OCI-LY7 (cell line): ENCODE results near the gene NPY. TPM values are rescaled to one million over a fixed set of nuclear protein-coding genes. Genes with fewer than 3 reads are reported as not detected.
"Not testable (repeated sequence)": the region's sequence is repeated elsewhere in the genome, so short reads cannot be mapped to it uniquely, and the experiment has no call there.

Experiments
- BruUV-seq: library from RNA; stranded (reverse); fragments of 400-500 nt; replicated peaks from 2 replicates; lab custom pipeline; 2021; lab: Mats Ljungman, UMichigan
- CTCF ChIA-PET: fragments of 300-600 bp; sonication (Branson Sonifier 250); formaldehyde crosslinking; loops from one replicate; lab custom pipeline; 2022; ENCODE audit warnings: antibody characterized with exemption; ENCODE audit not compliant: unreplicated experiment; lab: Charles Lee
- POLR2A ChIA-PET: fragments of 300-600 bp; sonication (Branson Sonifier 250); formaldehyde crosslinking; loops from one replicate; lab custom pipeline; 2022; ENCODE audit warnings: antibody characterized with exemption; lab: Charles Lee
- DNase-seq: peaks from one replicate; pipeline ENCODE4 v3.0.0-alpha.2; 2015; ENCODE audit warnings: low spot score
- H2AFZ ChIP-seq: fragments of 200-600 bp; sonication (generic), shearing (Covaris generic); 2 replicates; pipeline ENCODE4 v1.6.1; 2014; ENCODE audit warnings: mild to moderate bottlenecking, antibody characterized with exemption, low read length, moderate library complexity
- H3K27ac ChIP-seq: fragments of 200-600 bp; sonication (generic); 2 replicates; pipeline ENCODE4 v1.5.1; 2014; ENCODE audit warnings: mixed run types, low read depth, mild to moderate bottlenecking, moderate library complexity, low read length, inconsistent platforms; ENCODE audit not compliant: poor library complexity, severe bottlenecking
- H3K36me3 ChIP-seq: fragments of 200-600 bp; sonication (generic); 2 replicates; pipeline ENCODE4 v1.6.1; 2014; ENCODE audit warnings: mild to moderate bottlenecking, antibody characterized with exemption, low read length, moderate library complexity, mixed read lengths; ENCODE audit not compliant: insufficient read depth
- H3K4me1 ChIP-seq: fragments of 200-600 bp; sonication (generic); 2 replicates; pipeline ENCODE4 v1.5.1; 2014; ENCODE audit warnings: mild to moderate bottlenecking, low read length; ENCODE audit not compliant: insufficient read depth, poor library complexity, severe bottlenecking
- H3K4me2 ChIP-seq: fragments of 200-600 bp; sonication (generic); 2 replicates; pipeline ENCODE4 v1.6.1; 2014; ENCODE audit warnings: mild to moderate bottlenecking, low read length
- H3K4me3 ChIP-seq: fragments of 200-600 bp; sonication (generic); 2 replicates; pipeline ENCODE4 v1.5.1; 2014; ENCODE audit warnings: mild to moderate bottlenecking, low read depth, low read length; ENCODE audit not compliant: poor library complexity, severe bottlenecking
- H3K79me2 ChIP-seq: fragments of 200-600 bp; sonication (generic); 2 replicates; pipeline ENCODE4 v1.6.1; 2016; ENCODE audit warnings: low read depth, mild to moderate bottlenecking, low read length, moderate library complexity, mixed read lengths; ENCODE audit not compliant: insufficient read depth
- H3K9me2 ChIP-seq: fragments of 200-600 bp; sonication (generic); 2 replicates; pipeline ENCODE4 v1.6.1; 2016; ENCODE audit warnings: mild to moderate bottlenecking, low read length, mixed read lengths; ENCODE audit not compliant: insufficient read depth
- H3K9me3 ChIP-seq: fragments of 200-600 bp; sonication (generic); 2 replicates; pipeline ENCODE4 v1.6.1; 2014; ENCODE audit warnings: mild to moderate bottlenecking, mixed run types, low read length, mixed read lengths
- H4K20me1 ChIP-seq: fragments of 200-600 bp; sonication (generic); 2 replicates; pipeline ENCODE4 v1.6.1; 2014; ENCODE audit warnings: mild to moderate bottlenecking, antibody characterized with exemption, low read length, moderate library complexity, mixed read lengths; ENCODE audit not compliant: insufficient read depth
- EZH2phosphoT487 ChIP-seq: fragments of 200-600 bp; sonication (generic); IDR thresholded peaks from 2 replicates; pipeline ENCODE4 v1.6.1; 2018; ENCODE audit warnings: low read depth, borderline replicate concordance, mild to moderate bottlenecking, mixed run types, antibody characterized with exemption, low read length, moderate library complexity, mixed read lengths
- intact Hi-C: fragments of 100-400 bp; cut with micrococcal nuclease; formaldehyde crosslinking; loops from one replicate; pipeline ENCODE4 v1.10.0; 2022; ENCODE audit not compliant: unreplicated experiment
- total RNA-seq, 2 experiments: library from RNA; depleted of rRNA in 1 of 2; stranded (reverse); fragments of >200 nt in 1 of 2; shearing (Covaris generic) in 1 of 2; gene quantifications; 2 replicates each; pipeline ENCODE4 v1.2.3, GENCODE V29; 2014 to 2022
- TF ChIP-seq, protein P1 (sequence below): fragments of 200-600 bp; sonication (generic); conservative IDR thresholded peaks from 2 replicates; pipeline ENCODE4 v1.5.1; 2014; ENCODE audit warnings: mild to moderate bottlenecking, antibody characterized with exemption, low read length, moderate library complexity, mixed read lengths

NPY gene
- total RNA-seq, 2 experiments from 2014 or later: not detected

DNA sequence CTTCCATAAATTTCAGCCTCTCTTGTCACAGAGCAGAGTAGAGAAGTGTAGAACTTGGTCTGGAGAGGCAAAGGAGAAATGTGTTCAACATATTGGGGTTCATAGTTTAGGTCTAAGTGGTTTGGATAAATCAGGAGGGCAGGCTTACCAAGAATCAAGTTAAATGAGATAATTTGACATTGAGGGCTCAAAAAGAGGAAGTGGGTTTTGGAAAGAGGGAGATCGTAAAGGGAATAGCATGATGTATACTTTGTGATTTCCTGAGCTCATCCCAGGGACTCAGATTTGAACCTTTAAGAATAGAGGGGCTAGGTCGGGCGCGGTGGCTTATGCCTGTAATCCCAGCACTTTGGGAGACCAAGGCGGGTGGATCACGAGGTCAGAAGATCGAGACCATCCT, 34.7 kb upstream of the NPY start:
- intact Hi-C loops: no loop called here
- Histone ChIP-seq H3K79me2 (no peaks in the 10 kb centered on the region), H3K9me3 (no peaks in the 10 kb centered on the region), H2AFZ (no peak overlapping the region), H3K36me3 (no peaks in the 10 kb centered on the region), H3K4me3 (no peak overlapping the region), H4K20me1 (no peaks in the 10 kb centered on the region), H3K4me2 (no peak overlapping the region), H3K27ac (no peak overlapping the region), H3K4me1 (no peaks in the 10 kb centered on the region), H3K9me2 (no peaks in the 10 kb centered on the region)
- ChIA-PET POLR2A (interaction anchor here (0.7 to 0.9 kb wide), 2 partner anchors 21 to 416 kb away, joined by 3 to 4 read pairs; no protein-coding TSS in a partner anchor), CTCF (no interaction called here)
- TF ChIP-seq, protein P1, sequence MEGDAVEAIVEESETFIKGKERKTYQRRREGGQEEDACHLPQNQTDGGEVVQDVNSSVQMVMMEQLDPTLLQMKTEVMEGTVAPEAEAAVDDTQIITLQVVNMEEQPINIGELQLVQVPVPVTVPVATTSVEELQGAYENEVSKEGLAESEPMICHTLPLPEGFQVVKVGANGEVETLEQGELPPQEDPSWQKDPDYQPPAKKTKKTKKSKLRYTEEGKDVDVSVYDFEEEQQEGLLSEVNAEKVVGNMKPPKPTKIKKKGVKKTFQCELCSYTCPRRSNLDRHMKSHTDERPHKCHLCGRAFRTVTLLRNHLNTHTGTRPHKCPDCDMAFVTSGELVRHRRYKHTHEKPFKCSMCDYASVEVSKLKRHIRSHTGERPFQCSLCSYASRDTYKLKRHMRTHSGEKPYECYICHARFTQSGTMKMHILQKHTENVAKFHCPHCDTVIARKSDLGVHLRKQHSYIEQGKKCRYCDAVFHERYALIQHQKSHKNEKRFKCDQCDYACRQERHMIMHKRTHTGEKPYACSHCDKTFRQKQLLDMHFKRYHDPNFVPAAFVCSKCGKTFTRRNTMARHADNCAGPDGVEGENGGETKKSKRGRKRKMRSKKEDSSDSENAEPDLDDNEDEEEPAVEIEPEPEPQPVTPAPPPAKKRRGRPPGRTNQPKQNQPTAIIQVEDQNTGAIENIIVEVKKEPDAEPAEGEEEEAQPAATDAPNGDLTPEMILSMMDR: no peak
- no peak for TF ChIP-seq EZH2phosphoT487
- no peak for DNase-seq
- no TSS peak for BruUV-seq

DNA sequence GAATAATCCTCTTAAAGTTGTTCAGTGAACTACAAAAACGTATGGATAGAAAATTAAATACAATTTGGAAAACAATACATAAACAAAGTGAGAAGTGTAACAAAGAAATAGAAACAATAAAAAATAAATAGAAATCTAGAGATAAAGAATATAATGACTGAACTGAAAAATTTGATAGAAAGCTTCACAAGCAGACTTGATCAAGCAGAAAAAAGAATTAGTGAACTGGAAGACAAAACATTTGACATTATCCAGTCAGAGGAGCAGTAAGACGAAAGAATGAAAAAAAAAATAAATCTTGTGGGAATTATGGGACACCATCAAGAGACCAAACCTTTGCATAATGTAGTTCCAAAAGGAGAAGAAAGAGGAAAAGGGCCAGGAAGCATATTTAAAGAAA, 32.4 kb upstream of the NPY start:
- BruUV-seq: no TSS peak
- POLR2A ChIA-PET: no interaction called here
- Histone ChIP-seq H3K4me2 (no peak overlapping the region), H4K20me1 (no peaks in the 10 kb centered on the region), H3K79me2 (no peaks in the 10 kb centered on the region), H2AFZ (no peak overlapping the region), H3K9me2 (no peaks in the 10 kb centered on the region), H3K27ac (no peak overlapping the region), H3K4me3 (no peak overlapping the region), H3K36me3 (no peaks in the 10 kb centered on the region), H3K4me1 (no peaks in the 10 kb centered on the region), H3K9me3 (no peaks in the 10 kb centered on the region)
- no peak for DNase-seq
- no peak for TF ChIP-seq EZH2phosphoT487
- TF ChIP-seq, protein P1: no peak
- intact Hi-C loops: no loop called here
- CTCF ChIA-PET: no interaction called here

DNA sequence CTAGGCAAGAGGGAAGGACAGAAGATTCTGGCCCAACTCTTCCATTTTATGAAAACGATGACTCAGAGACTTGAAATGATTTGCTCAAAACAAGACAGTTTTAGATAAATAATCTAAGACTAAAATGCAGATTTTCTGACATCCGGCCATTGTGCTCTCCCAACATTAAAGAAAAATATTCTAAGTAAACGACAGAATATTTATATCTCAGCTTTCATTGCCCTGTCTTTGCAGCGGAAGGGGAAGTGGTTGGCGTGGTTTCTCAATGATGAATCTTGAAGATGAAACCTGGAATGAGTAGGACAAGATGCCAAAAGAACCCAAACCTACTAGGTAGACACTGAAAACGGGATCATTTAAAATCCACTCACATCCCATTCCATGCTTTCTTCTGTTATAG, 28.9 kb upstream of the NPY start:
- Histone ChIP-seq H3K9me2 (no peaks in the 10 kb centered on the region), H3K4me3 (no peak overlapping the region), H3K36me3 (no peaks in the 10 kb centered on the region), H4K20me1 (no peaks in the 10 kb centered on the region), H2AFZ (peak overlapping the region; percentile 28; the same call in 1 of the 2 replicates), H3K4me1 (no peaks in the 10 kb centered on the region), H3K79me2 (no peaks in the 10 kb centered on the region), H3K9me3 (no peaks in the 10 kb centered on the region), H3K27ac (no peak overlapping the region), H3K4me2 (peak overlapping the region; percentile 15; the same call in 1 of the 2 replicates)
- no TSS peak for BruUV-seq
- intact Hi-C loops: no loop called here
- POLR2A ChIA-PET: interaction anchor here (1.7 kb wide), 1 partner anchor 26 kb away, joined by 4 read pairs; no protein-coding TSS in a partner anchor
- DNase-seq: no peak
- no peak for TF ChIP-seq EZH2phosphoT487
- TF ChIP-seq, protein P1: no peak
- CTCF ChIA-PET: no interaction called here

DNA sequence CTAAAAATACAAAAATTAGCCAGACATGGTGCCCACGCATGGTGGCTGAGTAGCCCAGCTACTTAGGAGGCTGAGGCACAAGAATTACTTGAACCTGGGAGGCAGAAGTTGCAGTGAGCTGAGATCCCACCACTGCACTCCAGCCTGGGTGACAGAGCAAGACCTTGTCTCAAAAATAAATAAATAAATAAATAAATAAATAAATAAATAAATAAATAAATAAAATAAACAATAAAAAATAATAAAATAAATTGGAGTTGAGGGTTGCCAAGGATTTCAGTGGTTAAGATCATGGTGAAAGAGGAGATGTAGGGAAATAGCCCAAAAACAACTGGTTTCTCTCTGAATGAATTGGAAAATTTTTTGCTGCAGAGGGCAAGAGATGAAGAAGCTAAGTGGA, 25.7 kb upstream of the NPY start:
- H2AFZ ChIP-seq, H3K4me3 ChIP-seq, H3K9me3 ChIP-seq, H3K79me2 ChIP-seq, H3K4me1 ChIP-seq, DNase-seq, H4K20me1 ChIP-seq, H3K27ac ChIP-seq, intact Hi-C loops, CTCF ChIA-PET, H3K4me2 ChIP-seq, POLR2A ChIA-PET, H3K36me3 ChIP-seq, H3K9me2 ChIP-seq, BruUV-seq: not testable (repeated sequence)
